Measurements from ENCODE around the gene ZNF587B.
"Not testable (repeated sequence)": the region's sequence is repeated elsewhere in the genome, so short reads cannot be mapped to it uniquely, and the experiment has no call there.

ZNF587B gene

GRCh38 chr19:57821501-57821900, 8.6 kb upstream of the ZNF587B start:
- ATAC-seq (replicated peaks; ENCODE audit: extremely low read depth, poor library complexity, severe bottlenecking); H3K27ac Mint-ChIP-seq (ENCODE audit: low read depth); H3K27me3 Mint-ChIP-seq; DNase-seq (ENCODE audit: low spot score in 2 of 2); H3K9me3 Mint-ChIP-seq: not testable (repeated sequence)
- Mint-ChIP-seq H3K4me3 (peak overlapping the region; percentile 96), H3K36me3 (ENCODE audit: insufficient read depth) (peaks cover 19% of the 10 kb centered on the region), H3K4me1 (peaks cover 47% of the 10 kb centered on the region)

DNA sequence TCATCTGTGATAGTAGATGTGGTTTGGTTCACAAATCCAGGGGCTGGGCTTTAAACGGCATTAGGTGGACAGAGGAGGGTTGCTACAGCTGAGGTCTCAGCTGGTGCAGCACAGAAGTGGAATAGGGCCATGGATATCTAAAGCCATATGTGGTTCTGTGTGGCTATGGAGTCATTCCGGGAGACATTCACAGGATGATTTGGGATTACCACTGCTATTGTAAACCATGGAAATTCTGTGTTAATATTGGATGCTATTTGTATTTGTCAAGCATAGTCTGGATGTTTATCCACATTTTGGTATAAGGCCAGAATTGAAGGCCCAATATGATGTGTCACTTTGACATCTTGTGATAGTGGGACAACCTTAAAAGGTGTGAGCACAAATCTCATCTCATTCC, 6.9 kb upstream of the ZNF587B start:
- Mint-ChIP-seq H3K4me1 (peaks cover 54% of the 10 kb centered on the region), H3K27ac (ENCODE audit: low read depth) (peak overlapping the region; percentile 37), H3K36me3 (ENCODE audit: insufficient read depth) (peaks cover 23% of the 10 kb centered on the region)
- not testable (repeated sequence) for ATAC-seq (replicated peaks; ENCODE audit: extremely low read depth, poor library complexity, severe bottlenecking); H3K9me3 Mint-ChIP-seq; DNase-seq (ENCODE audit: low spot score in 2 of 2); H3K27me3 Mint-ChIP-seq; H3K4me3 Mint-ChIP-seq

GRCh38 chr19:57823608-57824007, 6.5 kb upstream of the ZNF587B start:
- peaks cover 23% of the 10 kb centered on the region for H3K36me3 Mint-ChIP-seq (ENCODE audit: insufficient read depth)
- ATAC-seq (replicated peaks; ENCODE audit: extremely low read depth, poor library complexity, severe bottlenecking); H3K4me3 Mint-ChIP-seq; DNase-seq (ENCODE audit: low spot score in 2 of 2); H3K9me3 Mint-ChIP-seq; H3K27ac Mint-ChIP-seq (ENCODE audit: low read depth); H3K27me3 Mint-ChIP-seq: not testable (repeated sequence)
- H3K4me1 Mint-ChIP-seq = peaks cover 54% of the 10 kb centered on the region

GRCh38 chr19:57825511-57825910, 4.6 kb upstream of the ZNF587B start:
- H3K27me3 Mint-ChIP-seq = no peaks in the 10 kb centered on the region
- H3K36me3 Mint-ChIP-seq (ENCODE audit: insufficient read depth) = peaks cover 21% of the 10 kb centered on the region
- peaks cover 51% of the 10 kb centered on the region for H3K4me1 Mint-ChIP-seq
- DNase-seq (ENCODE audit: low spot score in 2 of 2) (no peak), ATAC-seq (replicated peaks; ENCODE audit: extremely low read depth, poor library complexity, severe bottlenecking) (no peak)
- no peak overlapping the region for H3K27ac Mint-ChIP-seq (ENCODE audit: low read depth)
- no peak overlapping the region for H3K4me3 Mint-ChIP-seq
- H3K9me3 Mint-ChIP-seq = no peaks in the 10 kb centered on the region

DNA sequence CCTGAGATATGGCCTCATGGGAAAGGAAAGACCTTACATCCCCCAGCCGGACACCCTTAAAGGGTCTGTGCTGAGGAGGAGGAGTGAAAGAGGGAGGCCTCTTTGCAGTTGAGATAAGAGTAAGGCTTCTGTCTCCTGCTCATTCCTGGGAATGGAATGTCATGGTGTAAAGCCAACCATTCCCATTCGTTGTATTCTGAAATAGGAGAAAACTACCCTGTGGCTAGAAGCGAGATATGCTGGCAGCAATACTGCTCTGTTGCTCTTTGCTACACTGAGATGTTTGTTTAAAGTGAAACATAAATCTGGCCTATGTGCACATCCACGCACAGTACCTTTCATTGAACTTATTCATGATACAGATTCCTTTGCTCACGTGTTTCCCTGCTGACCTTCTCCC, 783 bp upstream of the ZNF587B start:
- Mint-ChIP-seq H3K27me3 (no peaks in the 10 kb centered on the region), H3K4me1 (peaks cover 26% of the 10 kb centered on the region), H3K9me3 (no peaks in the 10 kb centered on the region), H3K36me3 (ENCODE audit: insufficient read depth) (peaks cover 23% of the 10 kb centered on the region), H3K4me3 (no peak overlapping the region), H3K27ac (ENCODE audit: low read depth) (no peak overlapping the region)
- ATAC-seq (replicated peaks; ENCODE audit: extremely low read depth, poor library complexity, severe bottlenecking) (no peak), DNase-seq (ENCODE audit: low spot score in 2 of 2) (no peak)

DNA sequence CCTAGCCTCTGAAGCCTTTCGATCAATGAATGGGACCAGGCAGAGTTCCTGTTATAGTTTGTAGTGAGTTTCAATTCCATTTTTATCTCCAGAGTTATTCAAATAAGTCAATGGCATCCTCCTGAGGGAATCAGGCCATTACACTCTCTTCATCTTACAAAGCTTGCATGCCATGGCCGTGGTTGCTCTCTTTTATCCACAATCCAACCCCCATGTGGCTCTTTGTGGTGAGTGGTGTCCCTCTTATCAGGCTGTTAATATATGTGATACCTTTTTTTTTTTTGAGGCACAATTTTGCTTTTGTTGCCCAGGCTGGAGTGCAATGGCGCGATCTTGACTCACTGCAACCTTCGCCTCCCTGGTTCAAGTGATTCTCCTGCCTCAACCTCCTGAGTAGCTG, 6.9 kb downstream of the ZNF587B start:
- Mint-ChIP-seq H3K36me3 (ENCODE audit: insufficient read depth) (peaks cover 20% of the 10 kb centered on the region), H3K4me1 (peaks cover 11% of the 10 kb centered on the region)
- H3K27ac Mint-ChIP-seq (ENCODE audit: low read depth); ATAC-seq (replicated peaks; ENCODE audit: extremely low read depth, poor library complexity, severe bottlenecking); H3K9me3 Mint-ChIP-seq; H3K27me3 Mint-ChIP-seq; H3K4me3 Mint-ChIP-seq; DNase-seq (ENCODE audit: low spot score in 2 of 2): not testable (repeated sequence)

DNA sequence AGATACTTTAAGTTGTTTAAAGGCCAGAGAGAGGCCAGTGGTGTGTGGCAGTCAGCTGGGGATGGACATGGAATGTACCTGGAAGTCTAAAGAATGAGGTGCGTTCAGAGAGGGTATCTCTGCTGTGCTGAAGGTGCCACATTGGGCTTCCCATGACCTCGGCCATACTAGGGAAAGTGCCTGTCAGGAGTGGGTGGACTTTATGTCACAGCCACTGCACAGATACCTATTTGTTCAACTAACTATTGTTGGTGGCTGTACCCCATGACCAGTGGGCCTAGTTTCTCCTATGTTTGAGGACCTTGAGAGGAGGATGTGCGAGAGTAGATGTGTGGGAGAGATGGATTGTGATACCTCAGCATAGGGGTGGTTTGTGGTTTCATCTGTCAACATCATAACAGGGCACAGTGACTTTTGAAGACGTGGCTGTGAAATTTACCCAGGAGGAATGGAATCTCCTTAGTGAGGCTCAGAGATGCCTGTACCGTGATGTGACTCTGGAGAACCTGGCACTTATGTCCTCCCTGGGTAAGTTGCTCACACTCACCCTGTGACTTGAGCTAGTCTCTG, 8.6 kb downstream of the ZNF587B start:
- DNase-seq (ENCODE audit: low spot score in 2 of 2); H3K4me3 Mint-ChIP-seq; H3K9me3 Mint-ChIP-seq; H3K27me3 Mint-ChIP-seq: not testable (repeated sequence)
- Mint-ChIP-seq H3K36me3 (ENCODE audit: insufficient read depth) (peaks cover 20% of the 10 kb centered on the region), H3K27ac (ENCODE audit: low read depth) (peak overlapping the region; percentile 44), H3K4me1 (peaks cover 11% of the 10 kb centered on the region)
- ATAC-seq (replicated peaks; ENCODE audit: extremely low read depth, poor library complexity, severe bottlenecking) = peak; percentile 40

DNA sequence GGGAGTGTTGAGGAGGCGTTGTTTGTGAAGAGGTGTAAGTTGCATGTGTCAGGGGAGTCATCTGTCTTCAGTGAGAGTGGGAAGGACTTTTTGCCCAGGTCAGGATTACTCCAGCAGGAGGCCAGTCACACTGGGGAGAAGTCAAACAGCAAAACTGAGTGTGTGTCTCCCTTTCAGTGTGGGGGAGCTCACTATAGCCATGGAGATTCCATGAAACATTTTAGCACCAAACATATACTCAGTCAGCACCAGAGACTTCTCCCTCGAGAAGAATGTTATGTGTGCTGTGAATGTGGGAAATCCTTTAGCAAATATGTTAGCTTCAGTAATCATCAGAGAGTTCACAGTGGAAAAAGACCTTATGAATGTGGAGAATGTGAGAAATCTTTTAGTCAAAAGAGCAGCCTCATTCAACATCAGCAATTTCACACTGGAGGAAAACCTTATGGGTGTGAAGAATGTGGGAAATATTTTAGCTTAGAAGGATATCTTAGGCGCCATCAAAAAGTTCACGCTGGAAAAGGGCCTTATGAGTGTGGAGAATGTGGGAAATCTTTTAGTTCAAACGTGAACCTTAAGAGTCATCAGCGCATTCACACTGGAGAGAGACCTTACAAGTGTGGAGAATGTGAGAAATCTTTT, 11.1 kb downstream of the ZNF587B start:
- Mint-ChIP-seq H3K36me3 (ENCODE audit: insufficient read depth) (peaks cover 25% of the 10 kb centered on the region), H3K27me3 (no peaks in the 10 kb centered on the region), H3K9me3 (no peaks in the 10 kb centered on the region), H3K4me3 (no peak overlapping the region), H3K4me1 (peaks cover 11% of the 10 kb centered on the region), H3K27ac (ENCODE audit: low read depth) (no peak overlapping the region)
- ATAC-seq (replicated peaks; ENCODE audit: extremely low read depth, poor library complexity, severe bottlenecking) (no peak), DNase-seq (ENCODE audit: low spot score in 2 of 2) (no peak)

GRCh38 chr19:57847164-57847563, 17.1 kb downstream of the ZNF587B start:
- H3K36me3 Mint-ChIP-seq (ENCODE audit: insufficient read depth) = peaks cover 15% of the 10 kb centered on the region
- not testable (repeated sequence) for ATAC-seq (replicated peaks; ENCODE audit: extremely low read depth, poor library complexity, severe bottlenecking); H3K27ac Mint-ChIP-seq (ENCODE audit: low read depth); DNase-seq (ENCODE audit: low spot score in 2 of 2); H3K4me3 Mint-ChIP-seq; H3K9me3 Mint-ChIP-seq; H3K27me3 Mint-ChIP-seq
- H3K4me1 Mint-ChIP-seq = peaks cover 25% of the 10 kb centered on the region

DNA sequence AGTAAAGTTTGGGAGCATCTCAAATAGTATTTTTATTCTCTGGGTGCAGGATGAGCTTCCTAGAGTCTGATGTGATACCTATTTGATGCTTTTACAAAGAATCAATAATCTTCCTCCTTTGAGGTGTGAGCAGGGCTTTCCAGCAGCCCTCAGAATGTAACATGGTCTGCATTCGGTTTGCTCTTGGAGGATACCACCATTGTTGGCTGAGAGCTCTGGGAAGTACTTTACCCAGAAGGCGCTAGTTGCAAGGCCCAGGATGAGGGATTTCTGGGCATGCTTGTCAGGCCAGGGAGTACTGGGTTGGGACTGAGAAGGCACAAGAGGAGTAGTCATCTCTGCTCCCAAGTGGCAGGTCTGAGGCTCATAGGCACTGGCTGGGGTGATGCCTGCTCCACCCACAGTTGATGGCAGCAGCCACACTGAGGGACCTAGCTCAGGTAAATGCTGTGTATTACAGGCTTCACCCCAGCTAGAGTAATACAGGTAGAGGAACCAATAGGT, 19.1 kb downstream of the ZNF587B start:
- H3K9me3 Mint-ChIP-seq; H3K27me3 Mint-ChIP-seq; ATAC-seq (replicated peaks; ENCODE audit: extremely low read depth, poor library complexity, severe bottlenecking); DNase-seq (ENCODE audit: low spot score in 2 of 2): not testable (repeated sequence)
- peak overlapping the region; percentile 95 for H3K4me3 Mint-ChIP-seq
- H3K27ac Mint-ChIP-seq (ENCODE audit: low read depth) = peak overlapping the region; percentile 97
- peaks cover 32% of the 10 kb centered on the region for H3K4me1 Mint-ChIP-seq
- H3K36me3 Mint-ChIP-seq (ENCODE audit: insufficient read depth) = peaks cover 25% of the 10 kb centered on the region

DNA sequence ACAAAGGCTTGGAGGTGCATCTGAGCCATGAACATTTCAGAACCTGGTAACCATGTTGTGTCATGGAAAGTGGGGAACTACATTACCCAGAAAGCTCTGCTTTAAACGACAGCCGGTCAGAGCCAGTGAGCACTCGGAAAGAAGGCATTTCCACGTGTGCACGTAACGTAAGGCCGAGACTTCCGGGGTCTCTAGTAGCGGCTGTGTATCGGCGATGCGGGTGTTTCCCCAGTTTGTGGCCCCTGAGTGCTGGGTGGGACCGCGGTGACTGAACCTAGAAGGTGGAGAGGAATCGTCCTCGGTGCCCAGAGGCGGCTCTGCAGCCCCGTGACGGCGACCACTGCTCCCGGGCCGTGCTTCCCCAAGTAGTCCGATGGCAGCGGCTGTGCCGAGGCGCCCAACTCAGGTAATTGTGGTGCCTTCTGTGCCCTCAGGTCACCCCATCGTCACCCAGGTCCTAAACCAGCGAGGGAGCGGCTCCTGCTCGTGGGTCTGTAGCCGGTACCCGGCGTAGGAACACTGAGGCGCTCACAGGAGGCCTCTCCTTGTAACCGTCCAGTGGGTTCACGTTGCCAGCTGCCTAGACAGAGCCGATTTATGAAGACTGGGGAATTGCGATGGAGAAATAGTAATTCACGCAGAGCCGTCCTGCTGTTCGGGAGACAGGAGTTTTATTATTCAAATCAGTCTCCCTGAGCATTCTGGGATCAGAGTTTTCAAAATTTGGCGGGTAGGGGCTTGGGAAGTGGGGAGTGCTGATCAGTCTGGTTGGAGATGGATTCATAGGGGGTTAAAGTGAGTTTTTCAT, 19.8 kb downstream of the ZNF587B start, which contains the start of gene ZNF587:
TSS of gene ZNF587 (plus strand) at position 194 of the 808 bp plus-strand sequence. CDS start at position 374, 180 bp downstream.
- H3K4me3 Mint-ChIP-seq = peak within 1 kb of the TSS; percentile 95
- peaks cover 32% of the 10 kb centered on the region for H3K4me1 Mint-ChIP-seq
- H3K27me3 Mint-ChIP-seq, H3K9me3 Mint-ChIP-seq: not testable (repeated sequence)
- peak; percentile 59 to 81 for DNase-seq (ENCODE audit: low spot score in 2 of 2)
- H3K27ac Mint-ChIP-seq (ENCODE audit: low read depth) = peak within 1 kb of the TSS; percentile 97
- H3K36me3 Mint-ChIP-seq (ENCODE audit: insufficient read depth) = peaks cover 25% of the 10 kb centered on the region
- ATAC-seq (replicated peaks; ENCODE audit: extremely low read depth, poor library complexity, severe bottlenecking) = peak; percentile 100

GRCh38 chr19:57850553-57851017, 20.5 kb downstream of the ZNF587B start:
- Mint-ChIP-seq H3K27me3 (no peaks in the 10 kb centered on the region), H3K9me3 (no peaks in the 10 kb centered on the region), H3K36me3 (ENCODE audit: insufficient read depth) (peaks cover 24% of the 10 kb centered on the region), H3K4me3 (peak overlapping the region; percentile 95), H3K4me1 (peaks cover 32% of the 10 kb centered on the region), H3K27ac (ENCODE audit: low read depth) (peak overlapping the region; percentile 97)
- ATAC-seq (replicated peaks; ENCODE audit: extremely low read depth, poor library complexity, severe bottlenecking) = no peak
- no peak for DNase-seq (ENCODE audit: low spot score in 2 of 2)
